A549 (cell line): ENCODE data around the gene TXNRD2. TPM values are rescaled to one million over a fixed set of nuclear protein-coding genes. Genes with fewer than 3 reads are reported as not detected.

Experiments
- ATAC-seq, 2 experiments: fragments of 200-7000 bp in 1 of 2; fragments of >200 bp in 1 of 2; cut with Nextera tagmentation in 1 of 2; cut with Tn5 transposase in 1 of 2; 3 replicates each; pipeline versions ENCODE4 v1.8.0 to v1.9.1; 2018 to 2020; ENCODE audit warnings: mild to moderate bottlenecking in 1 of 2, moderate library complexity in 1 of 2
- CTCF ChIA-PET: fragments of 300-600 bp; sonication (Branson Sonifier 250); formaldehyde crosslinking; extraction: SDS; loops from one replicate; lab custom pipeline; 2021; ENCODE audit warnings: antibody characterized with exemption, inconsistent platforms; lab: Yijun Ruan, JAX
- POLR2A ChIA-PET: fragments of 350-600 bp; formaldehyde crosslinking; extraction: SDS; loops from one replicate; lab custom pipeline; 2021; ENCODE audit warnings: antibody characterized with exemption, inconsistent platforms; lab: Yijun Ruan, JAX
- DNase-seq, 2 experiments: peaks; one replicate each; pipeline versions ENCODE4 v3.0.0 to v3.0.0-alpha.2; 2011 to 2016; ENCODE audit warnings: low read depth in 1 of 2, low spot score in 1 of 2
- FAIRE-seq: peaks from 2 replicates; lab custom pipeline; 2011; peaks lifted over from hg19 to GRCh38; lab: Jason Lieb, UNC
- H3K27ac ChIP-seq, 2 experiments: fragments of >200 bp; sonication (Bioruptor Twin); formaldehyde crosslinking; 3 replicates each; pipeline ENCODE4 v1.5.1; 2016 to 2017
- H3K4me1 ChIP-seq: fragments of >200 bp; sonication (Bioruptor Twin); formaldehyde crosslinking; 3 replicates; pipeline ENCODE4 v1.6.1; 2016
- H3K4me2 ChIP-seq: fragments of >200 bp; sonication (Bioruptor Twin); formaldehyde crosslinking; 3 replicates; pipeline ENCODE4 v1.6.1; 2016
- H3K4me3 ChIP-seq: fragments of >200 bp; sonication (Bioruptor Twin); formaldehyde crosslinking; 3 replicates; pipeline ENCODE4 v1.5.1; 2016
- H3K9me3 ChIP-seq: fragments of >200 bp; sonication (Bioruptor Twin); formaldehyde crosslinking; 3 replicates; pipeline ENCODE4 v1.6.1; 2016
- BCL3 ChIP-seq: fragments of >200 bp; sonication (Bioruptor Twin); formaldehyde crosslinking; IDR thresholded peaks from 3 replicates; pipeline ENCODE4 v1.6.1; 2016
- BHLHE40 ChIP-seq: IDR thresholded peaks from 2 replicates; pipeline ENCODE4 v1.6.1; 2012; ENCODE audit warnings: low read depth, low read length, inconsistent platforms
- CBX2 ChIP-seq: fragments of 200-600 bp; sonication (generic); IDR thresholded peaks from 2 replicates; pipeline ENCODE4 v1.6.1; 2016; ENCODE audit warnings: low read depth, mild to moderate bottlenecking, borderline replicate concordance
- CHD2 ChIP-seq: fragments of 150-350 bp; IDR thresholded peaks from 2 replicates; pipeline ENCODE4 v1.6.1; 2014; ENCODE audit warnings: low read length; ENCODE audit not compliant: partially characterized antibody
- EHF ChIP-seq: fragments of 250-450 bp; sonication (Bioruptor Pico); IDR thresholded peaks from 2 replicates; pipeline ENCODE4 v1.5.0; 2020; ENCODE audit warnings: mild to moderate bottlenecking
- EHMT2 ChIP-seq: fragments of 200-600 bp; sonication (generic); IDR thresholded peaks from 2 replicates; pipeline ENCODE4 v1.6.1; 2016; ENCODE audit warnings: antibody characterized with exemption, low read depth, mild to moderate bottlenecking, moderate library complexity
- EP300 ChIP-seq, 2 experiments: fragments of >200 bp; sonication (Bioruptor Twin); formaldehyde crosslinking; IDR thresholded peaks; 2 replicates in 1 of 2; 3 replicates in 1 of 2; pipeline ENCODE4 v1.6.1; 2016 to 2017
- ESRRA ChIP-seq: fragments of 150-350 bp; IDR thresholded peaks from 2 replicates; pipeline ENCODE4 v1.6.1; 2014; ENCODE audit warnings: mild to moderate bottlenecking, low read length, borderline replicate concordance
- FOSL2 ChIP-seq, 2 experiments: fragments of 450-650 bp in 1 of 2; fragments of >200 bp in 1 of 2; sonication (Bioruptor Twin) in 1 of 2; formaldehyde crosslinking; IDR thresholded peaks; 2 replicates each; pipeline versions ENCODE4 v1.5.0 to v1.6.1; 2016 to 2020; ENCODE audit warnings: mild to moderate bottlenecking in 1 of 2, moderate library complexity in 1 of 2
- FOXS1 ChIP-seq: fragments of 250-450 bp; sonication (Bioruptor Pico); IDR thresholded peaks from 2 replicates; pipeline ENCODE4 v1.5.0; 2020; ENCODE audit warnings: mild to moderate bottlenecking, moderate library complexity
- GATA3 ChIP-seq: IDR thresholded peaks from 2 replicates; pipeline ENCODE4 v1.6.1; 2012; ENCODE audit warnings: borderline replicate concordance
- HDAC2 ChIP-seq: fragments of 200-600 bp; sonication (generic); IDR thresholded peaks from 2 replicates; pipeline ENCODE4 v1.6.1; 2016
- HOXA7 ChIP-seq: fragments of 250-450 bp; sonication (Bioruptor Pico); IDR thresholded peaks from 2 replicates; pipeline ENCODE4 v1.5.0; 2020; ENCODE audit warnings: mild to moderate bottlenecking, moderate library complexity
- HOXB13 ChIP-seq: fragments of 250-450 bp; sonication (Bioruptor Pico); IDR thresholded peaks from 2 replicates; pipeline ENCODE4 v1.5.0; 2020; ENCODE audit warnings: low read depth, mild to moderate bottlenecking, moderate library complexity
- HOXB5 ChIP-seq: fragments of 250-450 bp; sonication (Bioruptor Pico); IDR thresholded peaks from 2 replicates; pipeline ENCODE4 v1.5.0; 2020; ENCODE audit warnings: mild to moderate bottlenecking, moderate library complexity
- KDM1A ChIP-seq: fragments of 200-600 bp; sonication (generic); IDR thresholded peaks from 2 replicates; pipeline ENCODE4 v1.6.1; 2016; ENCODE audit warnings: low read depth, mild to moderate bottlenecking
- KDM5A ChIP-seq: fragments of 200-600 bp; sonication (generic); IDR thresholded peaks from 2 replicates; pipeline ENCODE4 v1.6.1; 2016; ENCODE audit warnings: antibody characterized with exemption, mild to moderate bottlenecking
- MAZ ChIP-seq: fragments of 150-350 bp; IDR thresholded peaks from 2 replicates; pipeline ENCODE4 v1.6.1; 2014; ENCODE audit warnings: antibody characterized with exemption, low read depth, low read length, borderline replicate concordance
- PHF8 ChIP-seq: fragments of 200-600 bp; sonication (generic); IDR thresholded peaks from 2 replicates; pipeline ENCODE4 v1.6.1; 2016; ENCODE audit warnings: low read depth, mild to moderate bottlenecking, antibody characterized with exemption, moderate library complexity, borderline replicate concordance
- POLR2A ChIP-seq: IDR thresholded peaks from 2 replicates; pipeline ENCODE4 v1.6.1; 2012; ENCODE audit warnings: mild to moderate bottlenecking, low read length
- POLR2AphosphoS2 ChIP-seq: conservative IDR thresholded peaks from 2 replicates; pipeline ENCODE4 v1.6.1; 2012; ENCODE audit warnings: low read length, improper control_type of control experiment, inconsistent platforms
- RCOR1 ChIP-seq: fragments of 150-350 bp; IDR thresholded peaks from 2 replicates; pipeline ENCODE4 v1.6.1; 2014; ENCODE audit warnings: antibody characterized with exemption, low read length, low read depth
- REST ChIP-seq: fragments of 200-600 bp; sonication (generic); IDR thresholded peaks from 2 replicates; pipeline ENCODE4 v1.6.1; 2016; ENCODE audit warnings: antibody characterized with exemption, mild to moderate bottlenecking, moderate library complexity
- RFX5 ChIP-seq: fragments of 450-650 bp; IDR thresholded peaks from 2 replicates; pipeline ENCODE4 v1.7.1; 2014; ENCODE audit warnings: antibody characterized with exemption, mild to moderate bottlenecking, moderate library complexity
- RNF2 ChIP-seq: fragments of 200-600 bp; sonication (generic); IDR thresholded peaks from 2 replicates; pipeline ENCODE4 v1.6.1; 2016; ENCODE audit warnings: low read depth, mild to moderate bottlenecking, antibody characterized with exemption, moderate library complexity, borderline replicate concordance
- SREBF2 ChIP-seq: fragments of 450-650 bp; IDR thresholded peaks from 2 replicates; pipeline ENCODE4 v1.6.1; 2014; ENCODE audit warnings: mild to moderate bottlenecking, moderate library complexity
- TFCP2L1 ChIP-seq: fragments of 250-450 bp; sonication (Bioruptor Pico); IDR thresholded peaks from 2 replicates; pipeline ENCODE4 v1.5.0; 2021; ENCODE audit warnings: mild to moderate bottlenecking
- TP53 ChIP-seq: fragments of 250-450 bp; sonication (Bioruptor Pico); IDR thresholded peaks from 2 replicates; pipeline ENCODE4 v1.5.0; 2021; ENCODE audit warnings: mild to moderate bottlenecking, moderate library complexity
- ZC3H11A ChIP-seq: fragments of 450-650 bp; IDR thresholded peaks from 2 replicates; pipeline ENCODE4 v1.6.1; 2014; ENCODE audit warnings: antibody characterized with exemption, mild to moderate bottlenecking
- ZFP36 ChIP-seq: fragments of 450-650 bp; IDR thresholded peaks from 2 replicates; pipeline ENCODE4 v1.6.1; 2014; ENCODE audit warnings: borderline replicate concordance; ENCODE audit not compliant: partially characterized antibody
- ZNF302 ChIP-seq: fragments of 250-450 bp; sonication (Bioruptor Pico); IDR thresholded peaks from 2 replicates; pipeline ENCODE4 v1.9.0; 2021; ENCODE audit warnings: inconsistent platforms, mild to moderate bottlenecking, moderate library complexity
- WGBS: methylation state at CpG from one replicate; pipeline ENCODE4 v1.1.6; 2017; ENCODE audit errors: missing lambda C conversion rate; 5-methylcytosine and 5-hydroxymethylcytosine counted together
- polyA plus RNA-seq, 4 experiments: library from polyadenylated mRNA; depleted of rRNA in 3 of 4; stranded (reverse); fragments of >200 nt; fragmentation: RNase III in 1 of 4; extraction: RNeasy Plus Mini Kit Qiagen cat#74134 plus additional on column Dnase treatment in 1 of 4; gene quantifications; 2 replicates in 3 of 4; 3 replicates in 1 of 4; pipeline ENCODE4 v1.2.3, GENCODE V29; 2011 to 2017
- TF ChIP-seq, protein P1 (sequence below): fragments of 250-450 bp; sonication (Bioruptor Pico); IDR thresholded peaks from 2 replicates; pipeline ENCODE4 v1.5.0; 2021; ENCODE audit warnings: mild to moderate bottlenecking, moderate library complexity, borderline replicate concordance
- TF ChIP-seq, protein P2 (sequence below): fragments of >200 bp; sonication (Bioruptor Twin); formaldehyde crosslinking; IDR thresholded peaks from 2 replicates; pipeline ENCODE4 v1.6.1; 2016

Gene TXNRD2
- polyA plus RNA-seq, 2 of the 4 experiments (the other 2 are of a cell fraction): 16.3 to 25.6 TPM

- TF ChIP-seq EP300 (IDR thresholded peaks at IDR 0.05): peak in 1 of 2 experiments; percentile 66; a peak in 1 of 5 replicates
- no peak for TF ChIP-seq BHLHE40
- TF ChIP-seq HOXB5: no peak
- TF ChIP-seq RNF2: no peak
- no peak for TF ChIP-seq HDAC2
Observed at GRCh38 chr22:19880786-19881569, 60.6 kb downstream of the TXNRD2 start (continued).

GRCh38 chr22:19879992-19880785 is 61.4 kb downstream of the TXNRD2 start:
- peak overlapping the region; percentile 92 to 94 for H3K27ac ChIP-seq

DNA sequence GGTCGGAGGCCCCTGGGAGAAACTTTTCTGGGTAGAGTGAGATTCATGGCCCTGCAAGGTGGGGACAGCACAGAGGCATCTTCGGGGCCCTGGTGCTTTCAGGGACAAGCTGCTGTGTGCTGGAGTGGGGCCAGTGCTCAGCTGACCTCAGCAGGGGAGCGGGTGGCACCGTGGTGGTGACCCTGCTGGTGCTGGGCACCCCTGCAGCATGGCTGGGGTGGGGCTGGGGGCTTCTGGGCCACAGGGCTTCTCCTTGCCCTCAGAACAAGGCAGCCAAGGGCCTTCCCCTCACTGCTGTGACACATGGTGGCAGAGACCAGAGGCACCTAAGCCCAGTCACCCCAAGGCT is 62.0 kb downstream of the TXNRD2 start:
- H3K4me2 ChIP-seq: peak overlapping the region; percentile 95
- 0 out of 3 replicates have a peak overlapping the region, but pooled peaks have one; percentile 36 for H3K4me3 ChIP-seq
- peak overlapping the region; percentile 92 to 94 for H3K27ac ChIP-seq
- peaks cover 79% of the 10 kb centered on the region for H3K4me1 ChIP-seq
- no peak for ATAC-seq
- no peak for DNase-seq
- FAIRE-seq: no peak
- ChIA-PET CTCF (interaction anchor here (1.6 kb wide), 1 partner anchor 14 kb away, joined by 4 read pairs; no protein-coding TSS in a partner anchor), POLR2A (no interaction called here)
- WGBS: 70% methylated on average over 3 of the region's 4 CpGs
- no peaks in the 10 kb centered on the region for H3K9me3 ChIP-seq
- no peak for TF ChIP-seq KDM1A
- no peak for TF ChIP-seq HOXB5
- no peak for TF ChIP-seq TP53 (CRISPR knock-in tag)
- no peak for TF ChIP-seq EHMT2
- no peak for TF ChIP-seq ZFP36
- TF ChIP-seq, protein P1, sequence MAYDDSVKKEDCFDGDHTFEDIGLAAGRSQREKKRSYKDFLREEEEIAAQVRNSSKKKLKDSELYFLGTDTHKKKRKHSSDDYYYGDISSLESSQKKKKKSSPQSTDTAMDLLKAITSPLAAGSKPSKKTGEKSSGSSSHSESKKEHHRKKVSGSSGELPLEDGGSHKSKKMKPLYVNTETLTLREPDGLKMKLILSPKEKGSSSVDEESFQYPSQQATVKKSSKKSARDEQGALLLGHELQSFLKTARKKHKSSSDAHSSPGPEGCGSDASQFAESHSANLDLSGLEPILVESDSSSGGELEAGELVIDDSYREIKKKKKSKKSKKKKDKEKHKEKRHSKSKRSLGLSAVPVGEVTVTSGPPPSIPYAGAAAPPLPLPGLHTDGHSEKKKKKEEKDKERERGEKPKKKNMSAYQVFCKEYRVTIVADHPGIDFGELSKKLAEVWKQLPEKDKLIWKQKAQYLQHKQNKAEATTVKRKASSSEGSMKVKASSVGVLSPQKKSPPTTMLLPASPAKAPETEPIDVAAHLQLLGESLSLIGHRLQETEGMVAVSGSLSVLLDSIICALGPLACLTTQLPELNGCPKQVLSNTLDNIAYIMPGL (CRISPR knock-in tag): no peak
- no peak for TF ChIP-seq RNF2
- no peak for TF ChIP-seq EHF
- TF ChIP-seq POLR2AphosphoS2: no peak
- no peak for TF ChIP-seq ZNF302 (CRISPR knock-in tag)
- no peak for TF ChIP-seq BHLHE40
- no peak for TF ChIP-seq CBX2
- no peak for TF ChIP-seq HOXA7
- TF ChIP-seq REST: no peak

More at GRCh38 chr22:19879992-19880785, 61.4 kb downstream of the TXNRD2 start:
- WGBS: 93% methylated on average over 19 of the region's 34 CpGs
- no peaks in the 10 kb centered on the region for H3K9me3 ChIP-seq
- ChIA-PET CTCF (interaction anchor here (1.2 to 2.4 kb wide), 5 partner anchors 12 to 149 kb away, joined by 3 to 12 read pairs (median 8); no protein-coding TSS in a partner anchor), POLR2A (interaction anchor here (0.6 to 1.9 kb wide), 3 partner anchors 24 to 111 kb away, joined by 3 to 6 read pairs (median 3); no protein-coding TSS in a partner anchor)
- peak overlapping the region; percentile 95 for H3K4me2 ChIP-seq
- TF ChIP-seq PHF8: no peak
- TF ChIP-seq, protein P2, sequence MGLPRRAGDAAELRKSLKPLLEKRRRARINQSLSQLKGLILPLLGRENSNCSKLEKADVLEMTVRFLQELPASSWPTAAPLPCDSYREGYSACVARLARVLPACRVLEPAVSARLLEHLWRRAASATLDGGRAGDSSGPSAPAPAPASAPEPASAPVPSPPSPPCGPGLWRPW: no peak
- TF ChIP-seq FOXS1 (CRISPR knock-in tag): no peak
- TF ChIP-seq CHD2: no peak
- TF ChIP-seq ZC3H11A: no peak
- TF ChIP-seq RFX5: no peak
- no peak for TF ChIP-seq POLR2AphosphoS2
- no peak for TF ChIP-seq TFCP2L1 (CRISPR knock-in tag)
- TF ChIP-seq FOSL2 (IDR thresholded peaks at IDR 0.05): no peak
- TF ChIP-seq FOSL2 (CRISPR knock-in tag; IDR thresholded peaks at IDR 0.05): no peak
- no peak for TF ChIP-seq HOXB13
- TF ChIP-seq EP300 (IDR thresholded peaks at IDR 0.05): no peak
- no peak for TF ChIP-seq RCOR1
- no peak for TF ChIP-seq EHMT2
- no peak for TF ChIP-seq MAZ
- no peak for TF ChIP-seq BCL3
- no peak for TF ChIP-seq SREBF2
- no peak for TF ChIP-seq KDM5A
- no peak for TF ChIP-seq GATA3
- TF ChIP-seq ESRRA: no peak
- TF ChIP-seq POLR2A: no peak
- FAIRE-seq: no peak
- no peak for ATAC-seq
- H3K4me3 ChIP-seq: peak overlapping the region; percentile 36
- H3K4me1 ChIP-seq: peaks cover 78% of the 10 kb centered on the region
- no peak for DNase-seq
